22Rv1 (cell line): ENCODE measurements around the gene CDS1.

Experiments
- H3K27ac ChIP-seq: fragments of 450-650 bp; 2 replicates; pipeline ENCODE4 v1.5.1; 2017
- CTCF ChIP-seq: fragments of 450-650 bp; IDR thresholded peaks from 2 replicates; pipeline ENCODE4 v1.5.1; 2017; ENCODE audit warnings: mild to moderate bottlenecking
- ZFX ChIP-seq: fragments of 450-650 bp; IDR thresholded peaks from 2 replicates; pipeline ENCODE4 v1.6.1; 2017; ENCODE audit warnings: antibody characterized with exemption, borderline replicate concordance

The CDS1 gene

GRCh38 chr4:84582302-84582987 lies 482 bp upstream of the CDS1 start:
- TF ChIP-seq ZFX (no peak), CTCF (no peak)
- H3K27ac ChIP-seq = peak overlapping the region; percentile 98

- TF ChIP-seq ZFX (no peak), CTCF (no peak)
- peak overlapping the region; percentile 98 for H3K27ac ChIP-seq
Measured at GRCh38 chr4:84583876-84584380, 1.0 kb downstream of the CDS1 start.

GRCh38 chr4:84585251-84585650 lies 2.3 kb downstream of the CDS1 start:
- no peak overlapping the region for H3K27ac ChIP-seq
- TF ChIP-seq ZFX (no peak), CTCF (no peak)

- H3K27ac ChIP-seq = no peak overlapping the region
- no peak for TF ChIP-seq CTCF
- no peak for TF ChIP-seq ZFX
Measured at GRCh38 chr4:84594724-84595123, 11.8 kb downstream of the CDS1 start.

GRCh38 chr4:84596826-84597225 lies 13.9 kb downstream of the CDS1 start:
- peak overlapping the region; percentile 46 for H3K27ac ChIP-seq
- TF ChIP-seq CTCF (no peak), ZFX (no peak)

- TF ChIP-seq ZFX (no peak), CTCF (no peak)
- peak overlapping the region; percentile 46 for H3K27ac ChIP-seq
Measured at GRCh38 chr4:84597450-84597849, 14.5 kb downstream of the CDS1 start.

- TF ChIP-seq ZFX (no peak), CTCF (no peak)
Measured at GRCh38 chr4:84606645-84607044, 23.7 kb downstream of the CDS1 start.

More at GRCh38 chr4:84606645-84607044, 23.7 kb downstream of the CDS1 start:
- H3K27ac ChIP-seq = no peak overlapping the region
